AG10803 (cell line): ENCODE data around the gene FBXO17.
"Not testable (repeated sequence)": the region's sequence is repeated elsewhere in the genome, so short reads cannot be mapped to it uniquely, and the experiment has no call there.

ENCODE experiments used
- DNase-seq: peaks from one replicate; pipeline ENCODE4 v3.0.0; 2010; ENCODE audit warnings: low read depth
- H3K4me3 ChIP-seq: 2 replicates; pipeline ENCODE4 v1.5.1; 2011; ENCODE audit warnings: mild to moderate bottlenecking, low read length, control low read depth
- TF ChIP-seq, protein P1 (sequence below): conservative IDR thresholded peaks from 2 replicates; pipeline ENCODE4 v1.5.1; 2011; ENCODE audit warnings: mild to moderate bottlenecking, low read length, control low read depth, inconsistent platforms

The FBXO17 gene

GRCh38 chr19:38949580-38950367 is 25.8 kb downstream of the FBXO17 start:
- TF ChIP-seq, protein P1, sequence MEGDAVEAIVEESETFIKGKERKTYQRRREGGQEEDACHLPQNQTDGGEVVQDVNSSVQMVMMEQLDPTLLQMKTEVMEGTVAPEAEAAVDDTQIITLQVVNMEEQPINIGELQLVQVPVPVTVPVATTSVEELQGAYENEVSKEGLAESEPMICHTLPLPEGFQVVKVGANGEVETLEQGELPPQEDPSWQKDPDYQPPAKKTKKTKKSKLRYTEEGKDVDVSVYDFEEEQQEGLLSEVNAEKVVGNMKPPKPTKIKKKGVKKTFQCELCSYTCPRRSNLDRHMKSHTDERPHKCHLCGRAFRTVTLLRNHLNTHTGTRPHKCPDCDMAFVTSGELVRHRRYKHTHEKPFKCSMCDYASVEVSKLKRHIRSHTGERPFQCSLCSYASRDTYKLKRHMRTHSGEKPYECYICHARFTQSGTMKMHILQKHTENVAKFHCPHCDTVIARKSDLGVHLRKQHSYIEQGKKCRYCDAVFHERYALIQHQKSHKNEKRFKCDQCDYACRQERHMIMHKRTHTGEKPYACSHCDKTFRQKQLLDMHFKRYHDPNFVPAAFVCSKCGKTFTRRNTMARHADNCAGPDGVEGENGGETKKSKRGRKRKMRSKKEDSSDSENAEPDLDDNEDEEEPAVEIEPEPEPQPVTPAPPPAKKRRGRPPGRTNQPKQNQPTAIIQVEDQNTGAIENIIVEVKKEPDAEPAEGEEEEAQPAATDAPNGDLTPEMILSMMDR: no peak
- peak; percentile 44 for DNase-seq
- peak overlapping the region; percentile 36 for H3K4me3 ChIP-seq

DNA sequence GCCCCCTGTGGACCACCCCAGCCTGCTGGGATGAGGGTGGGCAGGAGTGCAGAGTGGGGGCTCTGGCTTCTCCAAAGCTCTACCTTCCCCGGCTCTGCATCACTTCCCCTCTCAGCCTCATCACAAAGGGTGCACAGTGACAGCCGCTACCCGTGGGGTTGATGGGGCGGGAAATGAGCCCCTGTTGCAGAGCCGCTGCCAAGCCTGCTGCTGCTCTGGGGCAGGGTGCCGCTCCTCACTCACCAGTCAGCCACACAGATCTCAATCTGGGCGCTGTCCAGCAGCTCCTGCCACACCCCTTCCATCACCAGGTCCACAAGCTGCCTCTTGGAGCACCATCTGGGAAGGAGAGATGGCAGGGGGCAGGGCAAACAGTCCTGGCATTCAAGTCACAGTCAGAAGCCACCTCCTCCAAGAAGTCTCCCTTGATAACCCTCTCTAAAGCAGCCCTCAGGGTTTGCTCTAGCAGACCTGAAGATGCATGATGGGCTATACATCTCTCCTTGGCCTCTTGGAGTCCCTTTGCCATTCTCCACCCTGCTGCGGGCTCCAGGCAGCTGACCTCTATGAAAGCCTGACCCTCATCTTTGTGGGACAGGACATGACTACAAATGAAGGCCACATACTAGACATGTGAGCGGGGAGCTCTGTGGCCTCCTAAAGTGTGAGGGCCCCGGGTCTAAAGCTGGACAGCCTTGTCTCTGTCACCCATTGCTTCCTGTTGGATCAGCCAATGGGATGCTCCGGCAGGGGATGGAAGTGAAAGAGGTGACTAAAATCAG is 29.1 kb downstream of the FBXO17 start:
- H3K4me3 ChIP-seq: no peak overlapping the region
- TF ChIP-seq, protein P1: no peak
- DNase-seq: no peak

GRCh38 chr19:38945562-38946228 is 29.8 kb downstream of the FBXO17 start:
- TF ChIP-seq, protein P1: no peak
- DNase-seq: no peak
- no peak overlapping the region for H3K4me3 ChIP-seq

DNA sequence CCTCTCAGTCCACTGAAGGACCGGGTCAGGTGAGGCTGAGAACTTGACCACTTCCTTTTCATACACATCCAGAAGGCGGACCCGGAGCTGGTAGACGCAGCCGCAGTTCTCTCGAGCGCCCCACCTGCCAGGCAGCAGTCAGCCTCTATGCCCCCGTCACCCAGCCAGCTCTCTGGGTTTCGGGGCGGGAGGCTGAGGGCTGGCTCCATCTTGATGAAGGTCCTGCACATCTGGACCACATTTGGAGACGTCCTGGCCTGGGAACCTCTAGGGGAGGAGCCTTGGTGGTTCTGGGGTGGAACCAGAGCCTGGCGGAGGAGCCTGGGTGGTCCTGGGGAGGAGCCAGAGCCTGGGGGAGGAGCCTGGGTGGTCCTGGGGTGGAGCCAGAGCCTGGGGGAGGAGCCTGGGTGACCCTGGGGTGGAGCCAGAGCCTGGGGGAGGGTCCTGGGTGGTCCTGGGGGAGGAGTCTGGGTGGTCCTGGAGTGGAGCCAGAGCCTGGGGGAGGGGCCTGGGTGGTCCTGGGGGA is 30.5 kb downstream of the FBXO17 start:
- TF ChIP-seq, protein P1: no peak
- DNase-seq: peak; percentile 5
- H3K4me3 ChIP-seq: no peak overlapping the region

- TF ChIP-seq, protein P1: no peak
- no peak overlapping the region for H3K4me3 ChIP-seq
- no peak for DNase-seq
These were observed 32.9 kb downstream of the FBXO17 start for GRCh38 chr19:38942471-38943181.

- DNase-seq: no peak
- TF ChIP-seq, protein P1: no peak
- no peak overlapping the region for H3K4me3 ChIP-seq
These were observed 33.6 kb downstream of the FBXO17 start for GRCh38 chr19:38941979-38942378.

GRCh38 chr19:38941466-38941865 is 34.1 kb downstream of the FBXO17 start:
- DNase-seq: not testable (repeated sequence)

More at GRCh38 chr19:38941466-38941865, 34.1 kb downstream of the FBXO17 start:
- not testable (repeated sequence) for H3K4me3 ChIP-seq
